Epidermal melanocyte (primary cell): ENCODE measurements around the gene OR2A42.
"Not testable (repeated sequence)": the region's sequence is repeated elsewhere in the genome, so short reads cannot be mapped to it uniquely, and the experiment has no call there.

ENCODE experiments used
- DNase-seq: peaks from one replicate; pipeline ENCODE4 v3.0.0; 2011; ENCODE audit warnings: low spot score; ENCODE audit not compliant: insufficient read length

The OR2A42 gene

GRCh38 chr7:144223675-144224074, 15.7 kb downstream of the OR2A42 start:
- DNase-seq: not testable (repeated sequence)

- DNase-seq: not testable (repeated sequence)
Measured at GRCh38 chr7:144220531-144220930, 18.9 kb downstream of the OR2A42 start.

- not testable (repeated sequence) for DNase-seq
Measured at GRCh38 chr7:144219149-144219548, 20.3 kb downstream of the OR2A42 start.

GRCh38 chr7:144218581-144218980, 20.8 kb downstream of the OR2A42 start:
- DNase-seq: not testable (repeated sequence)

- DNase-seq: not testable (repeated sequence)
Measured at GRCh38 chr7:144217200-144217599, 22.2 kb downstream of the OR2A42 start.

GRCh38 chr7:144205306-144205705, 34.1 kb downstream of the OR2A42 start:
- DNase-seq: not testable (repeated sequence)

- DNase-seq: not testable (repeated sequence)
Measured at GRCh38 chr7:144203086-144203485, 36.3 kb downstream of the OR2A42 start.

GRCh38 chr7:144201978-144202377, 37.4 kb downstream of the OR2A42 start:
- DNase-seq: not testable (repeated sequence)

GRCh38 chr7:144198934-144199333, 40.5 kb downstream of the OR2A42 start:
- DNase-seq: not testable (repeated sequence)

- not testable (repeated sequence) for DNase-seq
Measured at GRCh38 chr7:144195212-144195872, 44.1 kb downstream of the OR2A42 start, which contains the start of gene ARHGEF35. Gene ARHGEF35, minus strand, starts transcription at chr7:144195833. Its CDS starts 7,450 bp downstream, at chr7:144188383.

GRCh38 chr7:144194453-144194852, 45.0 kb downstream of the OR2A42 start:
- DNase-seq: not testable (repeated sequence)

GRCh38 chr7:144193782-144194181, 45.6 kb downstream of the OR2A42 start:
- not testable (repeated sequence) for DNase-seq

GRCh38 chr7:144188578-144189171, 50.7 kb downstream of the OR2A42 start:
- DNase-seq: not testable (repeated sequence)

- DNase-seq: not testable (repeated sequence)
Measured at GRCh38 chr7:144187848-144188247, 51.6 kb downstream of the OR2A42 start.

- not testable (repeated sequence) for DNase-seq
Measured at GRCh38 chr7:144183166-144183565, 56.2 kb downstream of the OR2A42 start, which contains the start of gene CTAGE4. Gene CTAGE4, plus strand, starts transcription at chr7:144183466. Its CDS starts 38 bp downstream, at chr7:144183504.

- DNase-seq: not testable (repeated sequence)
Measured at GRCh38 chr7:144179165-144179479, 60.3 kb downstream of the OR2A42 start.

GRCh38 chr7:144178380-144179164, 60.8 kb downstream of the OR2A42 start:
- DNase-seq: not testable (repeated sequence)
